Measurements from ENCODE around the gene BPIFA3. TPM values are rescaled to one million over a fixed set of nuclear protein-coding genes. Genes with fewer than 3 reads are reported as not detected.

Gene BPIFA3
- total and polyA plus RNA-seq, 2 of the 13 experiments (the other 11 are each of a cell fraction or from before 2014, with no cell fraction given) = not detected

- no peak for TF ChIP-seq ZNF274 (CRISPR knock-in tag; IDR thresholded peaks at IDR 0.05)
- TF ChIP-seq ZNF691 (CRISPR knock-in tag; IDR thresholded peaks at IDR 0.05; ENCODE audit: borderline replicate concordance, low read depth) = no peak
- no peak for TF ChIP-seq YY1 (IDR thresholded peaks at IDR 0.05; ENCODE audit: insufficient read depth, insufficient replicate concordance, low read depth, low read length)
These were observed 42.2 kb downstream of the BPIFA3 start (continued) for GRCh38 chr20:33259371-33259770.

GRCh38 chr20:33261465-33261864 lies 44.3 kb downstream of the BPIFA3 start:
- ATAC-seq (no peak), DNase-seq (ENCODE audit: low spot score) (no peak), FAIRE-seq (no peak)
- Histone ChIP-seq H3K4me1 (ENCODE audit: insufficient read depth, low read length) (no peaks in the 10 kb centered on the region), H4K20me1 (ENCODE audit: insufficient read depth, low read length) (no peaks in the 10 kb centered on the region), H3K27me3 (ENCODE audit: control insufficient read depth in 1 of 2, insufficient read depth in 2 of 2, low read length in 2 of 2) (peaks cover 0 to 18% of the 10 kb centered on the region in 2 experiments; a peak in 2 of 5 replicates), H3K9ac (ENCODE audit: insufficient read depth, low read depth, low read length) (no peak overlapping the region), H3K36me3 (replicated peaks in 1 of 2; ENCODE audit: control insufficient read depth in 1 of 2, insufficient read depth in 2 of 2, low read length in 2 of 2) (no peaks in the 10 kb centered on the region), H3K79me2 (ENCODE audit: insufficient read depth, low read length) (no peaks in the 10 kb centered on the region), H3K4me3 (replicated peaks in 1 of 3; ENCODE audit: insufficient read depth in 1 of 3, low read depth in 2 of 3, low read length in 3 of 3) (no peak overlapping the region), H3K27ac (ENCODE audit: extremely low read length, insufficient read depth, low read length) (no peak overlapping the region), H3K9me3 (ENCODE audit: low read length) (peaks cover 5% of the 10 kb centered on the region; the same call in 1 of the 2 replicates), H3K4me2 (ENCODE audit: low read depth, low read length) (no peak overlapping the region), H2AFZ (ENCODE audit: low read length) (no peak overlapping the region)
- ChIA-PET CTCF (ENCODE audit: low intra/inter-chr PET ratio, low total read pairs) (interaction anchor here (3.0 to 3.2 kb wide), 2 partner anchors 31 to 38 kb away, joined by 42 to 47 read pairs; no protein-coding TSS in a partner anchor), POLR2A (no interaction called here)
- in situ Hi-C loops (cut with HindIII; ENCODE audit: extremely low pct_ligation_motif_present, low pct_unique_long_range_greater_than_20kb) (loop anchor here (5.0 kb wide), 1 partner anchor 41 kb away; no protein-coding TSS in a partner anchor), intact Hi-C loops (cut with micrococcal nuclease; ENCODE audit: unreplicated experiment) (no loop called here)
- WGBS (ENCODE audit: low lambda C conversion rate) = 37% methylated on average over 4 of the region's 4 CpGs
- TF ChIP-seq YY1 (IDR thresholded peaks at IDR 0.05; ENCODE audit: insufficient read depth, insufficient replicate concordance, low read depth, low read length) = peak; percentile 34
- TF ChIP-seq RFX1 (IDR thresholded peaks at IDR 0.05) = no peak
- TF ChIP-seq ZNF343 (CRISPR knock-in tag; IDR thresholded peaks at IDR 0.05) = no peak
- BruUV-seq (replicated peaks) = no TSS peak

Measured in HepG2 (cell line).